GM10248 (cell line): ENCODE measurements around the gene RAB33B.

Experiments
- CTCF ChIA-PET: fragments of 300-600 bp; sonication (Branson Sonifier 250); formaldehyde crosslinking; extraction: SDS; loops from one replicate; lab custom pipeline; 2021; ENCODE audit warnings: antibody characterized with exemption; lab: Yijun Ruan, JAX
- POLR2A ChIA-PET: fragments of 350-650 bp; sonication (Branson Sonifier 250); formaldehyde crosslinking; extraction: SDS; loops from one replicate; lab custom pipeline; 2020; ENCODE audit warnings: antibody characterized with exemption; lab: Yijun Ruan, JAX
- DNase-seq: peaks from one replicate; pipeline ENCODE4 v3.0.0; 2012; ENCODE audit errors: extremely low spot score
- CTCF ChIP-seq: IDR thresholded peaks from 2 replicates; pipeline ENCODE4 v1.5.1; 2012; ENCODE audit warnings: mild to moderate bottlenecking, low read depth; ENCODE audit errors: extremely low read depth, missing control alignments, control extremely low read depth

Gene RAB33B

GRCh38 chr4:139501117-139501516 lies 47.2 kb downstream of the RAB33B start:
- TF ChIP-seq CTCF, result no peak
- ChIA-PET POLR2A (no interaction called here), CTCF (interaction anchor here (1.4 to 6.0 kb wide), 3 partner anchors 10 to 154 kb away, joined by 3 to 27 read pairs (median 7); no protein-coding TSS in a partner anchor)
- DNase-seq, result no peak

GRCh38 chr4:139501527-139501926 lies 47.6 kb downstream of the RAB33B start:
- no peak for DNase-seq
- CTCF ChIA-PET, result interaction anchor here (1.4 to 6.0 kb wide), 3 partner anchors 10 to 154 kb away, joined by 3 to 27 read pairs (median 7); no protein-coding TSS in a partner anchor
- no peak for TF ChIP-seq CTCF
- POLR2A ChIA-PET, result no interaction called here

- ChIA-PET CTCF (interaction anchor here (1.1 to 6.0 kb wide), 5 partner anchors 9 to 153 kb away, joined by 3 to 27 read pairs (median 6); no protein-coding TSS in a partner anchor), POLR2A (no interaction called here)
- no peak for DNase-seq
- no peak for TF ChIP-seq CTCF
These were observed 48.3 kb downstream of the RAB33B start for GRCh38 chr4:139501927-139502899.

- no peak for DNase-seq
- TF ChIP-seq CTCF, result no peak
- CTCF ChIA-PET, result interaction anchor here (0.7 to 6.0 kb wide), 5 partner anchors 10 to 27 kb away, joined by 3 to 27 read pairs (median 4); no protein-coding TSS in a partner anchor
- POLR2A ChIA-PET, result no interaction called here
These were observed 49.8 kb downstream of the RAB33B start for GRCh38 chr4:139503622-139504166.

- ChIA-PET CTCF (interaction anchor here (6.0 kb wide), 1 partner anchor 24 kb away, joined by 27 read pairs; no protein-coding TSS in a partner anchor), POLR2A (no interaction called here)
- TF ChIP-seq CTCF, result no peak
These were observed 52.9 kb downstream of the RAB33B start for GRCh38 chr4:139506774-139507173.

GRCh38 chr4:139508581-139509237 lies 54.8 kb downstream of the RAB33B start:
- no peak for DNase-seq
- TF ChIP-seq CTCF, result no peak
- ChIA-PET POLR2A (no interaction called here), CTCF (interaction anchor here (1.0 to 1.7 kb wide), 6 partner anchors 10 to 484 kb away, joined by 3 to 7 read pairs (median 4); no protein-coding TSS in a partner anchor)

More at GRCh38 chr4:139506774-139507173, 52.9 kb downstream of the RAB33B start:
- DNase-seq, result no peak
